ENCODE data around the gene VIPR2. TPM values are rescaled to one million over a fixed set of nuclear protein-coding genes. Genes with fewer than 3 reads are reported as not detected.
A peak's percentile ranks its signal among the peaks of the same experiment; 100 is the strongest.

Gene VIPR2
- total and polyA plus RNA-seq, 2 donors: 6.9 to 22.8 TPM

GRCh38 chr7:159023206-159023605, 121.5 kb downstream of the VIPR2 start:
- H3K27ac ChIP-seq (ENCODE audit: low read depth in 1 of 2, low read length in 1 of 2): no peak overlapping the region
- no peaks in the 10 kb centered on the region for H3K36me3 ChIP-seq (ENCODE audit: control insufficient read depth in 2 of 2, insufficient read depth in 2 of 2, low read length in 1 of 2)
- peaks cover 4 to 17% of the 10 kb centered on the region in 2 donors for H3K9me3 ChIP-seq (ENCODE audit: control insufficient read depth in 2 of 2, insufficient read depth in 1 of 2, low read length in 1 of 2)
- H3K4me3 ChIP-seq (ENCODE audit: low read length in 2 of 2): no peak overlapping the region
- H3K4me1 ChIP-seq (ENCODE audit: control insufficient read depth in 2 of 2, insufficient read depth in 2 of 2, low read length in 2 of 2): peaks cover 6 to 28% of the 10 kb centered on the region in 2 donors
- no peak for DNase-seq (ENCODE audit: low read depth in 6 of 9, low spot score in 9 of 9)
- H3K27me3 ChIP-seq (ENCODE audit: control insufficient read depth in 2 of 2, insufficient read depth in 1 of 2, low read length in 1 of 2): no peaks in the 10 kb centered on the region
- whole genome bisulfite sequencing: 96% methylated on average over 17 of the region's 17 CpGs

DNA sequence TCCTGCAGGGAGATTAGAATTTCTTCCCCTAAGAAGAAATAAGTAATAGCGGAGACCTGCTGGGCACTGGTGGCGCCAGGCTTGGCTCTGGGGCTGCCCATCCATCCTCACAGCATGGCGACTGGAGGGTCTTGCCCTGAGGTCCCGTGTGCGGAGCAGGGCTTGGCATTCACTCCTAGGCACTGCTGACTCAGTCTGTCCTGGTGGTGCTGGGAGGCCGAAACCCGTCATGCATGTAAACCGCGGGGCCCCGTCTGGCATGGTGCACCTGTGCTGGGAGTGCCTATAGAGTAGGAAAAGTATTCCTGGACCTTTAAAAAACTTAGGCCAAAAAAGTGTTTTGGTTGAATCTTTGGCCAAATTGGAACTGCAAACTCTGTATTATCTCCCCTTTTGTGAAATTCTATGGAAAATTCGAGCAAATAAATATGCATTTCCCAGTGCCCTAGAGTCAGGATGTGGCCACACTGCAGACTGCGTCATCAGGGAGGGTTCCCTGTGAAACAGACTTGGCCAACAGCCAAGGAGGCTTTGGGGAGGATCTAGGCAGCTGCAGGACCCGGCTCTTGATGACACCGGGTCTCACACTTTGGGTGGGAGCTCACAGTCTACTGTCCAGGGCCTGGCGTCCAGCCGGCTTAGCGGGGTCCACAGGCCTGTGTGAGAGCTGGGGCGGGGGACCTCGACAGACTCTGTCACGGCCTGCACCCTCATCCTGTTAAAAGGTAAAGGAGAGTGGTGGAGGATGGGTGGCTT, 122.3 kb downstream of the VIPR2 start:
- Histone ChIP-seq H3K36me3 (ENCODE audit: control insufficient read depth in 2 of 2, insufficient read depth in 2 of 2, low read length in 1 of 2) (no peaks in the 10 kb centered on the region), H3K27ac (ENCODE audit: low read depth in 1 of 2, low read length in 1 of 2) (no peak overlapping the region), H3K4me1 (ENCODE audit: control insufficient read depth in 2 of 2, insufficient read depth in 2 of 2, low read length in 2 of 2) (peaks cover 8 to 21% of the 10 kb centered on the region in 2 donors), H3K27me3 (ENCODE audit: control insufficient read depth in 2 of 2, insufficient read depth in 1 of 2, low read length in 1 of 2) (no peaks in the 10 kb centered on the region), H3K9me3 (ENCODE audit: control insufficient read depth in 2 of 2, insufficient read depth in 1 of 2, low read length in 1 of 2) (peaks cover 4 to 17% of the 10 kb centered on the region in 2 donors), H3K4me3 (ENCODE audit: low read length in 2 of 2) (no peak overlapping the region)
- no peak for DNase-seq (ENCODE audit: low read depth in 6 of 9, low spot score in 9 of 9)
- 87% methylated on average over 20 of the region's 20 CpGs for WGBS

- Histone ChIP-seq H3K27ac (ENCODE audit: low read depth in 1 of 2, low read length in 1 of 2) (no peak overlapping the region), H3K27me3 (ENCODE audit: control insufficient read depth in 2 of 2, insufficient read depth in 1 of 2, low read length in 1 of 2) (no peaks in the 10 kb centered on the region), H3K4me3 (ENCODE audit: low read length in 2 of 2) (no peak overlapping the region), H3K4me1 (ENCODE audit: control insufficient read depth in 2 of 2, insufficient read depth in 2 of 2, low read length in 2 of 2) (peaks cover 5 to 10% of the 10 kb centered on the region in 2 donors), H3K36me3 (ENCODE audit: control insufficient read depth in 2 of 2, insufficient read depth in 2 of 2, low read length in 1 of 2) (no peaks in the 10 kb centered on the region), H3K9me3 (ENCODE audit: control insufficient read depth in 2 of 2, insufficient read depth in 1 of 2, low read length in 1 of 2) (peaks cover 4 to 20% of the 10 kb centered on the region in 2 donors)
- WGBS: 89% methylated on average over 6 of the region's 6 CpGs
- no peak for DNase-seq (ENCODE audit: low read depth in 6 of 9, low spot score in 9 of 9)
Observed at GRCh38 chr7:159020987-159021386, 123.7 kb downstream of the VIPR2 start.

DNA sequence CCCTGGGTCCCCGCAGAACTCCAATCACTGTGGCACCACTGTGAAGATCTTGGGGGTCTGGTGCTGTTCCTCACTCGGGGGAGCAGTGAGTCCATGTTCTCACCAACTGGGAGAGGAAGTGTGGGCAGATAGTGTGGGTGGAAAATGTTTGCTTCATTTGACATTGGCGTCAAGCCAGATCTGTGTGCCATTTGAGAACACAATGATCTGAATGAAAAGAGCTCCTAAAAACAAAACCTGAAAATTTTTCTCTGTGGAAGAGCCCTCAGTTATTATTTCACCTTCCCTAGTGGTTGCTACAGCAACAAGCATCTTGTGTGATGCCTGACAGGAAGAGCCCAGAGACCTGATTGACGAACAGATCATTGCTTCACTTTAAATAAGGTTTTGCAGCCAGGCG, 125.6 kb downstream of the VIPR2 start:
- Histone ChIP-seq H3K27ac (ENCODE audit: low read depth in 1 of 2, low read length in 1 of 2) (no peak overlapping the region), H3K9me3 (ENCODE audit: control insufficient read depth in 2 of 2, insufficient read depth in 1 of 2, low read length in 1 of 2) (peaks cover 4 to 20% of the 10 kb centered on the region in 2 donors), H3K4me1 (ENCODE audit: control insufficient read depth in 2 of 2, insufficient read depth in 2 of 2, low read length in 2 of 2) (peaks cover 2 to 17% of the 10 kb centered on the region in 2 donors), H3K27me3 (ENCODE audit: control insufficient read depth in 2 of 2, insufficient read depth in 1 of 2, low read length in 1 of 2) (no peaks in the 10 kb centered on the region), H3K4me3 (ENCODE audit: low read length in 2 of 2) (no peak overlapping the region), H3K36me3 (ENCODE audit: control insufficient read depth in 2 of 2, insufficient read depth in 2 of 2, low read length in 1 of 2) (no peaks in the 10 kb centered on the region)
- no peak for DNase-seq (ENCODE audit: low read depth in 6 of 9, low spot score in 9 of 9)
- WGBS: 65% methylated on average over 5 of the region's 5 CpGs

DNA sequence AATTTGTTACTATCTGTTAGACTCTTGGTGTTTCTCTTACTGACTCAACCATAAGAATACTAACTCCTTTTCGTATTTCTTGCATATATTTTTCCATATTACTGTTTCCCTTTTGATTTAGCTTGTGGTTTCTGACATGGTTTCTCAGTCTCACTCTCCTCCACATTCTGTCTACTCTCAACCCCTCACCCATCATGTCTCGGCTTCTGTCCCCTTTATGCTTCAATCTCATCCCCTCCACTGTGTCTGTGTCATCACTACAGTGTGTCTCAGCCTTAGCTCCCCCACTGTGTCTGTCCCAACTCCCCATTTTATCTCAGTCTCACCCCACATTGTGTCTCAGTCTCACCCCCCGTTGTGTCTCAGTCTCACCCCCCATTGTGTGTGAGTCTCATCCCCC, 126.9 kb downstream of the VIPR2 start:
- DNase-seq (ENCODE audit: low read depth in 6 of 9, low spot score in 9 of 9): no peak
- Histone ChIP-seq H3K36me3 (ENCODE audit: control insufficient read depth in 2 of 2, insufficient read depth in 2 of 2, low read length in 1 of 2) (no peaks in the 10 kb centered on the region), H3K4me1 (ENCODE audit: control insufficient read depth in 2 of 2, insufficient read depth in 2 of 2, low read length in 2 of 2) (peaks cover 2 to 22% of the 10 kb centered on the region in 2 donors), H3K4me3 (ENCODE audit: low read length in 2 of 2) (no peak overlapping the region), H3K27me3 (ENCODE audit: control insufficient read depth in 2 of 2, insufficient read depth in 1 of 2, low read length in 1 of 2) (no peaks in the 10 kb centered on the region), H3K27ac (ENCODE audit: low read depth in 1 of 2, low read length in 1 of 2) (no peak overlapping the region), H3K9me3 (ENCODE audit: control insufficient read depth in 2 of 2, insufficient read depth in 1 of 2, low read length in 1 of 2) (peaks cover 4 to 16% of the 10 kb centered on the region in 2 donors)
- WGBS: 45% methylated on average over 3 of the region's 3 CpGs

- peaks cover 4 to 13% of the 10 kb centered on the region in 2 donors for H3K9me3 ChIP-seq (ENCODE audit: control insufficient read depth in 2 of 2, insufficient read depth in 1 of 2, low read length in 1 of 2)
- WGBS: 98% methylated on average over 10 of the region's 10 CpGs
- H3K27me3 ChIP-seq (ENCODE audit: control insufficient read depth in 2 of 2, insufficient read depth in 1 of 2, low read length in 1 of 2): no peaks in the 10 kb centered on the region
- no peaks in the 10 kb centered on the region for H3K36me3 ChIP-seq (ENCODE audit: control insufficient read depth in 2 of 2, insufficient read depth in 2 of 2, low read length in 1 of 2)
- H3K4me3 ChIP-seq (ENCODE audit: low read length in 2 of 2): no peak overlapping the region
- no peak overlapping the region for H3K27ac ChIP-seq (ENCODE audit: low read depth in 1 of 2, low read length in 1 of 2)
- no peak for DNase-seq (ENCODE audit: low read depth in 6 of 9, low spot score in 9 of 9)
- peaks cover 4 to 27% of the 10 kb centered on the region in 2 donors for H3K4me1 ChIP-seq (ENCODE audit: control insufficient read depth in 2 of 2, insufficient read depth in 2 of 2, low read length in 2 of 2)
Observed at GRCh38 chr7:159017210-159017609, 127.5 kb downstream of the VIPR2 start.

DNA sequence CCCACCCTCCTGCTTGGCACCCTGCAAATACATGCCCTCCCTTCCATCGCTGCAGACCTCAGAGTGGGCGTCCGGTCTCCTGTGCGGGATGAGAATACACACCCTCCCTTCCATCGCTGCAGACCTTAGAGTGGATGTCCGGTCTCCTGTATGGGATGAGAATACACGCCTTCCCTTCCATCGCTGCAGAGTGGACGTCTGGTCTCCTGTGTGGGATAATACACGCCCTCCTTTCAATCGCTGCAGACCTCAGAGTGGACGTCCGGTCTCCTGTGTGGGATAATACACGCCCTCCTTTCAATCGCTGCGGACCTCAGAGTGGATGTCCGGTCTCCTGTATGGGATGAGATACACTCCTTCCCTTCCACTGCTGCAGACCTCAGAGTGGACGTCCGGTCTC, 128.1 kb downstream of the VIPR2 start:
- no peaks in the 10 kb centered on the region for H3K36me3 ChIP-seq (ENCODE audit: control insufficient read depth in 2 of 2, insufficient read depth in 2 of 2, low read length in 1 of 2)
- H3K27ac ChIP-seq (ENCODE audit: low read depth in 1 of 2, low read length in 1 of 2): no peak overlapping the region
- H3K4me1 ChIP-seq (ENCODE audit: control insufficient read depth in 2 of 2, insufficient read depth in 2 of 2, low read length in 2 of 2): peaks cover 9 to 34% of the 10 kb centered on the region in 2 donors
- no peak overlapping the region for H3K4me3 ChIP-seq (ENCODE audit: low read length in 2 of 2)
- H3K9me3 ChIP-seq (ENCODE audit: control insufficient read depth in 2 of 2, insufficient read depth in 1 of 2, low read length in 1 of 2): peaks cover 4 to 13% of the 10 kb centered on the region in 2 donors
- no peaks in the 10 kb centered on the region for H3K27me3 ChIP-seq (ENCODE audit: control insufficient read depth in 2 of 2, insufficient read depth in 1 of 2, low read length in 1 of 2)
- WGBS: 97% methylated on average over 19 of the region's 19 CpGs
- DNase-seq (ENCODE audit: low read depth in 6 of 9, low spot score in 9 of 9): no peak

GRCh38 chr7:159015454-159016410, 128.9 kb downstream of the VIPR2 start:
- no peak for DNase-seq (ENCODE audit: low read depth in 6 of 9, low spot score in 9 of 9)
- WGBS: 85% methylated on average over 24 of the region's 24 CpGs
- Histone ChIP-seq H3K9me3 (ENCODE audit: control insufficient read depth in 2 of 2, insufficient read depth in 1 of 2, low read length in 1 of 2) (peaks cover under 1 to 7% of the 10 kb centered on the region in 2 donors), H3K27ac (ENCODE audit: low read depth in 1 of 2, low read length in 1 of 2) (peak overlapping the region in 1 of 2 donors; percentile 43), H3K27me3 (ENCODE audit: control insufficient read depth in 2 of 2, insufficient read depth in 1 of 2, low read length in 1 of 2) (no peaks in the 10 kb centered on the region), H3K4me1 (ENCODE audit: control insufficient read depth in 2 of 2, insufficient read depth in 2 of 2, low read length in 2 of 2) (peaks cover 14 to 42% of the 10 kb centered on the region in 2 donors), H3K4me3 (ENCODE audit: low read length in 2 of 2) (no peak overlapping the region), H3K36me3 (ENCODE audit: control insufficient read depth in 2 of 2, insufficient read depth in 2 of 2, low read length in 1 of 2) (no peaks in the 10 kb centered on the region)

DNA sequence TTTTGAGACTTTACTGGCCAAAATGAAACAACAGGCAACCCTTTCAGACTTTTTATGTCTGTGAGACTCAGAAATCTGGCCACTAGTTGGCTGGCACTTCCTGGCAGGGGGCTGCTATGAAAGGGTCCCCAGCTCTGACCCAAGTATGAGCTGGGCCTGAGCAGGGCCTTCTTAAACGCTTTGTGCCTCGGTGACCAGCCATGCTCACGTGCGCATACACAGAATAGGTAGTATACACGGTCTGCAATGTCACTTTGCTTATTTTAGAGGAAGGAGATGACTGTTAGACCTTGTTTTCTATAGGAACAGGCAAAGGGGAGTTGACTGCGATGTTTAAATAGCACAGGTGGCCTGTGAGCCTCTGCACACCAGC, 129.6 kb downstream of the VIPR2 start:
- Histone ChIP-seq H3K4me3 (ENCODE audit: low read length in 2 of 2) (no peak overlapping the region), H3K27me3 (ENCODE audit: control insufficient read depth in 2 of 2, insufficient read depth in 1 of 2, low read length in 1 of 2) (no peaks in the 10 kb centered on the region), H3K4me1 (ENCODE audit: control insufficient read depth in 2 of 2, insufficient read depth in 2 of 2, low read length in 2 of 2) (peaks cover 14 to 43% of the 10 kb centered on the region in 2 donors), H3K27ac (ENCODE audit: low read depth in 1 of 2, low read length in 1 of 2) (peak overlapping the region in 1 of 2 donors; percentile 43), H3K36me3 (ENCODE audit: control insufficient read depth in 2 of 2, insufficient read depth in 2 of 2, low read length in 1 of 2) (no peaks in the 10 kb centered on the region), H3K9me3 (ENCODE audit: control insufficient read depth in 2 of 2, insufficient read depth in 1 of 2, low read length in 1 of 2) (peaks cover 0 to 7% of the 10 kb centered on the region in 2 donors)
- DNase-seq (ENCODE audit: low read depth in 6 of 9, low spot score in 9 of 9): no peak
- 90% methylated on average over 6 of the region's 6 CpGs for WGBS

Data from thymus (tissue), 11 donors.